Trophoblast cell (in vitro differentiated cells and primary cell): ENCODE measurements around the gene TSKU.

ENCODE experiments used
- DNase-seq, 2 donors: peaks; one replicate each; pipeline ENCODE4 v3.0.0-alpha.2; 2016
- H2AFZ ChIP-seq: 2 replicates; pipeline ENCODE4 v1.6.1; 2013; ENCODE audit warnings: low read length, moderate library complexity, mild to moderate bottlenecking; ENCODE audit not compliant: insufficient read depth, poor library complexity
- H2AK5ac ChIP-seq: 2 replicates; pipeline ENCODE4 v1.6.1; 2013; ENCODE audit warnings: mild to moderate bottlenecking, low read length
- H2BK120ac ChIP-seq: 2 replicates; pipeline ENCODE4 v1.6.1; 2013; ENCODE audit warnings: low read length, mild to moderate bottlenecking, moderate library complexity; ENCODE audit not compliant: insufficient read depth, poor library complexity
- H2BK12ac ChIP-seq: 2 replicates; pipeline ENCODE4 v1.6.1; 2013; ENCODE audit warnings: mild to moderate bottlenecking, low read length, moderate library complexity
- H2BK5ac ChIP-seq: 2 replicates; pipeline ENCODE4 v1.6.1; 2013; ENCODE audit warnings: low read length, low read depth, moderate library complexity, mild to moderate bottlenecking; ENCODE audit not compliant: poor library complexity
- H3K14ac ChIP-seq: 2 replicates; pipeline ENCODE4 v1.6.1; 2013; ENCODE audit warnings: mild to moderate bottlenecking, low read length
- H3K18ac ChIP-seq: 2 replicates; pipeline ENCODE4 v1.6.1; 2013; ENCODE audit warnings: mild to moderate bottlenecking, low read length
- H3K23ac ChIP-seq: 2 replicates; pipeline ENCODE4 v1.6.1; 2013; ENCODE audit warnings: low read length
- H3K27ac ChIP-seq: 2 replicates; pipeline ENCODE4 v1.5.1; 2013; ENCODE audit warnings: low read depth, mild to moderate bottlenecking, inconsistent platforms, low read length, moderate library complexity
- H3K27me3 ChIP-seq: 2 replicates; pipeline ENCODE4 v1.6.1; 2013; ENCODE audit warnings: inconsistent platforms, mild to moderate bottlenecking, low read length, moderate library complexity; ENCODE audit not compliant: insufficient read depth
- H3K36me3 ChIP-seq, 2 experiments: 1 replicate in 1 of 2; 2 replicates in 1 of 2; pipeline ENCODE4 v1.6.1; 2013; ENCODE audit warnings: low read length in 2 of 2, mild to moderate bottlenecking in 2 of 2, moderate library complexity in 1 of 2; ENCODE audit not compliant: insufficient read depth in 2 of 2, control insufficient read depth in 1 of 2
- H3K4ac ChIP-seq: 2 replicates; pipeline ENCODE4 v1.6.1; 2013; ENCODE audit warnings: low read depth, mild to moderate bottlenecking, low read length, moderate library complexity
- H3K4me1 ChIP-seq, 2 experiments: 1 replicate in 1 of 2; 2 replicates in 1 of 2; pipeline ENCODE4 v1.6.1; 2013; ENCODE audit warnings: low read length in 2 of 2, mild to moderate bottlenecking in 2 of 2, moderate library complexity in 1 of 2; ENCODE audit not compliant: insufficient read depth in 2 of 2, control insufficient read depth in 1 of 2
- H3K4me2 ChIP-seq: 2 replicates; pipeline ENCODE4 v1.6.1; 2013; ENCODE audit warnings: inconsistent platforms, mild to moderate bottlenecking, low read length, moderate library complexity
- H3K4me3 ChIP-seq: 2 replicates; pipeline ENCODE4 v1.5.1; 2013; ENCODE audit warnings: mild to moderate bottlenecking, low read depth, low read length, inconsistent platforms
- H3K79me1 ChIP-seq: one replicate; pipeline ENCODE4 v1.6.1; 2013; ENCODE audit warnings: low read length
- H3K79me2 ChIP-seq: 2 replicates; pipeline ENCODE4 v1.6.1; 2013; ENCODE audit warnings: low read length, mild to moderate bottlenecking; ENCODE audit not compliant: control insufficient read depth, insufficient read depth, poor library complexity
- H3K9ac ChIP-seq: 2 replicates; pipeline ENCODE4 v1.6.1; 2013; ENCODE audit warnings: mild to moderate bottlenecking, low read length
- H3K9me3 ChIP-seq: 2 replicates; pipeline ENCODE4 v1.6.1; 2013; ENCODE audit warnings: low read depth, mild to moderate bottlenecking, control low read depth, inconsistent platforms, low read length; ENCODE audit not compliant: insufficient read depth
- H4K12ac ChIP-seq: 2 replicates; pipeline ENCODE4 v1.6.1; 2013; ENCODE audit warnings: low read depth, mild to moderate bottlenecking, low read length, moderate library complexity
- H4K8ac ChIP-seq: 2 replicates; pipeline ENCODE4 v1.6.1; 2013; ENCODE audit warnings: low read depth, mild to moderate bottlenecking, low read length, moderate library complexity
- H4K91ac ChIP-seq: one replicate; pipeline ENCODE4 v1.6.1; 2013; ENCODE audit warnings: low read depth, mild to moderate bottlenecking, low read length, moderate library complexity
- WGBS: extraction: QIAGEN DNeasy Blood & Tissue Kit; methylation state at CpG from one replicate; pipeline ENCODE4 v1.1.7; 2013; ENCODE audit warnings: missing lambda C conversion rate; ENCODE audit not compliant: insufficient read length, insufficient coverage; ENCODE audit errors: extremely low coverage; 5-methylcytosine and 5-hydroxymethylcytosine counted together

Gene TSKU

GRCh38 chr11:76766521-76766920 is 16.6 kb upstream of the TSKU start:
- Histone ChIP-seq H3K27me3 (no peaks in the 10 kb centered on the region), H3K9ac (no peak overlapping the region), H2AK5ac (no peak overlapping the region), H3K18ac (no peak overlapping the region), H3K79me2 (no peaks in the 10 kb centered on the region), H2BK120ac (no peak overlapping the region), H3K23ac (no peak overlapping the region), H4K91ac (no peak overlapping the region), H3K9me3 (no peaks in the 10 kb centered on the region), H3K4me1 (peaks cover 15 to 31% of the 10 kb centered on the region in 2 experiments), H3K4me3 (no peak overlapping the region), H3K27ac (no peak overlapping the region), H3K79me1 (peaks cover 3% of the 10 kb centered on the region), H4K8ac (no peak overlapping the region), H3K36me3 (no peaks in the 10 kb centered on the region), H2BK5ac (no peak overlapping the region), H3K4ac (no peak overlapping the region), H3K14ac (no peak overlapping the region), H3K4me2 (no peak overlapping the region), H2BK12ac (no peak overlapping the region), H2AFZ (no peak overlapping the region), H4K12ac (no peak overlapping the region)
- no peak for DNase-seq
- no CpG with 5 or more reads among the region's 6 CpGs for WGBS

GRCh38 chr11:76767659-76768058 is 15.5 kb upstream of the TSKU start:
- no peak overlapping the region for H2AFZ ChIP-seq
- WGBS = no CpG with 5 or more reads among the region's 5 CpGs
- H3K14ac ChIP-seq = no peak overlapping the region
- DNase-seq = no peak
- peaks cover 18 to 33% of the 10 kb centered on the region in 2 experiments for H3K4me1 ChIP-seq
- no peak overlapping the region for H2BK120ac ChIP-seq
- no peak overlapping the region for H2AK5ac ChIP-seq
- H3K79me2 ChIP-seq = no peaks in the 10 kb centered on the region
- no peaks in the 10 kb centered on the region for H3K27me3 ChIP-seq
- no peak overlapping the region for H4K8ac ChIP-seq
- H3K4ac ChIP-seq = no peak overlapping the region
- no peak overlapping the region for H3K27ac ChIP-seq
- H3K4me3 ChIP-seq = no peak overlapping the region
- H3K23ac ChIP-seq = no peak overlapping the region
- H2BK5ac ChIP-seq = no peak overlapping the region
- H3K36me3 ChIP-seq = no peaks in the 10 kb centered on the region
- no peak overlapping the region for H3K4me2 ChIP-seq
- peaks cover 3% of the 10 kb centered on the region for H3K79me1 ChIP-seq
- no peak overlapping the region for H3K9ac ChIP-seq
- no peak overlapping the region for H3K18ac ChIP-seq
- H2BK12ac ChIP-seq = no peak overlapping the region
- H3K9me3 ChIP-seq = no peaks in the 10 kb centered on the region
- no peak overlapping the region for H4K12ac ChIP-seq
- no peak overlapping the region for H4K91ac ChIP-seq

GRCh38 chr11:76768088-76768908 is 14.9 kb upstream of the TSKU start:
- no peak overlapping the region for H2BK120ac ChIP-seq
- H3K4ac ChIP-seq = no peak overlapping the region
- no peak overlapping the region for H3K9ac ChIP-seq
- H3K14ac ChIP-seq = no peak overlapping the region
- H3K18ac ChIP-seq = no peak overlapping the region
- H3K79me2 ChIP-seq = no peaks in the 10 kb centered on the region
- no peak overlapping the region for H4K12ac ChIP-seq
- no peak overlapping the region for H2AFZ ChIP-seq
- H2BK12ac ChIP-seq = no peak overlapping the region
- peaks cover 18 to 33% of the 10 kb centered on the region in 2 experiments for H3K4me1 ChIP-seq
- no peak overlapping the region for H4K91ac ChIP-seq
- no peaks in the 10 kb centered on the region for H3K9me3 ChIP-seq
- H2BK5ac ChIP-seq = no peak overlapping the region
- no peak for DNase-seq
- no peak overlapping the region for H3K27ac ChIP-seq
- no CpG with 5 or more reads among the region's 7 CpGs for WGBS
- H4K8ac ChIP-seq = no peak overlapping the region
- H3K79me1 ChIP-seq = peaks cover 3% of the 10 kb centered on the region
- no peak overlapping the region for H2AK5ac ChIP-seq
- H3K4me2 ChIP-seq = no peak overlapping the region
- no peak overlapping the region for H3K4me3 ChIP-seq
- H3K23ac ChIP-seq = no peak overlapping the region
- no peaks in the 10 kb centered on the region for H3K27me3 ChIP-seq
- no peaks in the 10 kb centered on the region for H3K36me3 ChIP-seq

GRCh38 chr11:76768909-76769560 is 14.1 kb upstream of the TSKU start:
- no peak overlapping the region for H2BK120ac ChIP-seq
- no peaks in the 10 kb centered on the region for H3K9me3 ChIP-seq
- H3K27me3 ChIP-seq = no peaks in the 10 kb centered on the region
- H3K18ac ChIP-seq = no peak overlapping the region
- no CpG with 5 or more reads among the region's 10 CpGs for WGBS
- no peak overlapping the region for H3K4me3 ChIP-seq
- H2AFZ ChIP-seq = no peak overlapping the region
- H3K9ac ChIP-seq = no peak overlapping the region
- H3K36me3 ChIP-seq = no peaks in the 10 kb centered on the region
- H2AK5ac ChIP-seq = no peak overlapping the region
- no peak overlapping the region for H3K27ac ChIP-seq
- no peak overlapping the region for H3K4ac ChIP-seq
- H3K14ac ChIP-seq = no peak overlapping the region
- H3K4me2 ChIP-seq = no peak overlapping the region
- H3K79me2 ChIP-seq = no peaks in the 10 kb centered on the region
- H3K4me1 ChIP-seq = peaks cover 18 to 30% of the 10 kb centered on the region in 2 experiments
- H2BK5ac ChIP-seq = no peak overlapping the region
- no peak overlapping the region for H4K91ac ChIP-seq
- H4K12ac ChIP-seq = no peak overlapping the region
- H4K8ac ChIP-seq = no peak overlapping the region
- H3K23ac ChIP-seq = no peak overlapping the region
- no peak overlapping the region for H2BK12ac ChIP-seq
- no peak for DNase-seq
- H3K79me1 ChIP-seq = peaks cover 3% of the 10 kb centered on the region
